H7 (cell line): ENCODE results near the gene THAP8. TPM values are rescaled to one million over a fixed set of nuclear protein-coding genes. Genes with fewer than 3 reads are reported as not detected.
A peak's percentile ranks its signal among the peaks of the same experiment; 100 is the strongest.
"Not testable (repeated sequence)": the region's sequence is repeated elsewhere in the genome, so short reads cannot be mapped to it uniquely, and the experiment has no call there.

Source experiments
- DNase-seq: peaks from one replicate; pipeline ENCODE4 v3.0.0; 2012
- H3K27me3 ChIP-seq: 2 replicates; pipeline ENCODE4 v1.6.0; 2011; ENCODE audit warnings: mild to moderate bottlenecking, low read length; ENCODE audit not compliant: control insufficient read depth, insufficient read depth
- H3K36me3 ChIP-seq: replicated peaks from 2 replicates; pipeline ENCODE4 v1.5.1; 2011; ENCODE audit warnings: low read length; ENCODE audit not compliant: control insufficient read depth, insufficient read depth
- H3K4me3 ChIP-seq: 2 replicates; pipeline ENCODE4 v1.5.1; 2011; ENCODE audit warnings: low read depth, mild to moderate bottlenecking, control low read depth, low read length, moderate library complexity; ENCODE audit not compliant: insufficient read depth
- total RNA-seq: library from RNA; depleted of rRNA; stranded (reverse); fragments of >200 nt; shearing (Covaris generic); gene quantifications from 2 replicates; pipeline ENCODE4 v1.2.3, GENCODE V29; 2014

The THAP8 gene
- total RNA-seq, 1 experiment from 2014 or later: 2.9 TPM

- Histone ChIP-seq H3K4me3 (no peak overlapping the region), H3K27me3 (no peaks in the 10 kb centered on the region), H3K36me3 (peaks cover 38% of the 10 kb centered on the region)
- DNase-seq: no peak
Measured at GRCh38 chr19:36082916-36083315, 28.8 kb upstream of the THAP8 start.

- no peak for DNase-seq
- Histone ChIP-seq H3K36me3 (peaks cover 36% of the 10 kb centered on the region), H3K27me3 (no peaks in the 10 kb centered on the region)
Measured at GRCh38 chr19:36081894-36082293, 27.8 kb upstream of the THAP8 start.

GRCh38 chr19:36081385-36081784 lies 27.3 kb upstream of the THAP8 start:
- no peaks in the 10 kb centered on the region for H3K27me3 ChIP-seq
- no peak overlapping the region for H3K4me3 ChIP-seq
- H3K36me3 ChIP-seq: peaks cover 34% of the 10 kb centered on the region
- no peak for DNase-seq

More at GRCh38 chr19:36081894-36082293, 27.8 kb upstream of the THAP8 start:
- no peak overlapping the region for H3K4me3 ChIP-seq

- peaks cover 28% of the 10 kb centered on the region for H3K36me3 ChIP-seq
- H3K4me3 ChIP-seq: no peak overlapping the region
- no peaks in the 10 kb centered on the region for H3K27me3 ChIP-seq
- DNase-seq: no peak
Measured at GRCh38 chr19:36079389-36079945, 25.4 kb upstream of the THAP8 start.

GRCh38 chr19:36073121-36073876 lies 19.2 kb upstream of the THAP8 start:
- H3K27me3 ChIP-seq: no peaks in the 10 kb centered on the region
- DNase-seq: no peak
- no peak overlapping the region for H3K4me3 ChIP-seq
- H3K36me3 ChIP-seq: peaks cover 21% of the 10 kb centered on the region

GRCh38 chr19:36072081-36072480 lies 18.0 kb upstream of the THAP8 start:
- Histone ChIP-seq H3K36me3 (peaks cover 32% of the 10 kb centered on the region), H3K27me3 (no peaks in the 10 kb centered on the region)

GRCh38 chr19:36068810-36069499 lies 14.9 kb upstream of the THAP8 start:
- H3K27me3 ChIP-seq, H3K4me3 ChIP-seq, DNase-seq: not testable (repeated sequence)
- H3K36me3 ChIP-seq: peaks cover 52% of the 10 kb centered on the region

More at GRCh38 chr19:36072081-36072480, 18.0 kb upstream of the THAP8 start:
- DNase-seq: no peak
- H3K4me3 ChIP-seq: no peak overlapping the region

- Histone ChIP-seq H3K27me3 (no peaks in the 10 kb centered on the region), H3K36me3 (peaks cover 48% of the 10 kb centered on the region), H3K4me3 (no peak overlapping the region)
- DNase-seq: peak; percentile 18
Measured at GRCh38 chr19:36067681-36068080, 13.6 kb upstream of the THAP8 start.

- Histone ChIP-seq H3K36me3 (peaks cover 52% of the 10 kb centered on the region), H3K4me3 (no peak overlapping the region), H3K27me3 (no peaks in the 10 kb centered on the region)
- DNase-seq: no peak
Measured at GRCh38 chr19:36064826-36065225, 10.7 kb upstream of the THAP8 start.

GRCh38 chr19:36061367-36061766 lies 7.3 kb upstream of the THAP8 start:
- Histone ChIP-seq H3K4me3 (no peak overlapping the region), H3K27me3 (no peaks in the 10 kb centered on the region), H3K36me3 (peaks cover 45% of the 10 kb centered on the region)
- DNase-seq: no peak

- DNase-seq: peak; percentile 84
- Histone ChIP-seq H3K4me3 (no peak overlapping the region), H3K27me3 (no peaks in the 10 kb centered on the region), H3K36me3 (peaks cover 37% of the 10 kb centered on the region)
Measured at GRCh38 chr19:36060430-36060829, 6.3 kb upstream of the THAP8 start.

- Histone ChIP-seq H3K36me3 (peaks cover 32% of the 10 kb centered on the region), H3K4me3 (no peak overlapping the region), H3K27me3 (no peaks in the 10 kb centered on the region)
- no peak for DNase-seq
Measured at GRCh38 chr19:36059180-36059910, 5.3 kb upstream of the THAP8 start.

- no peak for DNase-seq
- H3K36me3 ChIP-seq: peaks cover 29% of the 10 kb centered on the region
- no peak overlapping the region for H3K4me3 ChIP-seq
- no peaks in the 10 kb centered on the region for H3K27me3 ChIP-seq
Measured at GRCh38 chr19:36058481-36059179, 4.5 kb upstream of the THAP8 start.
